Gastrocnemius medialis (tissue), 4 donors: Measurements from ENCODE around the gene GALNT16.

ENCODE experiments used
- CTCF ChIP-seq, 5 experiments: fragments of 450-650 bp in 3 of 5; fragments of 200-600 bp in 2 of 5; sonication (generic) in 2 of 5; IDR thresholded peaks in 4 of 5; conservative IDR thresholded peaks in 1 of 5; 1 replicate in 4 of 5; 2 replicates in 1 of 5; pipeline ENCODE4 v1.5.1; 2016 to 2019; ENCODE audit warnings: antibody characterized with exemption in 5 of 5, mild to moderate bottlenecking in 3 of 5, moderate library complexity in 3 of 5
- POLR2A ChIP-seq, 2 donors: fragments of 450-650 bp; IDR thresholded peaks; one replicate each; pipeline ENCODE4 v1.6.1; 2017; ENCODE audit warnings: antibody characterized with exemption in 2 of 2, mild to moderate bottlenecking in 2 of 2, moderate library complexity in 2 of 2

GRCh38 chr14:69398818-69399210 lies 138.9 kb downstream of the GALNT16 start:
- TF ChIP-seq CTCF (IDR thresholded peaks at IDR 0.05 in 4 of 5, conservative IDR thresholded peaks at IDR 0.05 in 1 of 5) (no peak), POLR2A (IDR thresholded peaks at IDR 0.05) (no peak)
